Activated CD4-positive, alpha-beta T cell treated with anti-CD3 and anti-CD28 coated beads, Interleukin-2, amount 10 ng/mL, durations not matched to agents 7 days and 5 days (primary cell): ENCODE results near the gene SKAP2. TPM values are rescaled to one million over a fixed set of nuclear protein-coding genes. Genes with fewer than 3 reads are reported as not detected.

Experiments used
- CTCF ChIA-PET: fragments of 350-600 bp; sonication (Branson Sonifier 250); formaldehyde crosslinking; loops from one replicate; lab custom pipeline; 2021; ENCODE audit warnings: antibody characterized with exemption; lab: Charles Lee
- POLR2A ChIA-PET: fragments of 350-600 bp; sonication (Branson Sonifier 250); formaldehyde crosslinking; loops from one replicate; lab custom pipeline; 2021; ENCODE audit warnings: antibody characterized with exemption; lab: Charles Lee
- DNase-seq: peaks from one replicate; pipeline ENCODE4 v3.0.0-alpha.2; 2020
- H3K27ac Mint-ChIP-seq: one replicate; pipeline ENCODE4 v1.8.0; 2021; ENCODE audit warnings: mild to moderate bottlenecking, moderate library complexity, mixed read lengths
- H3K27me3 Mint-ChIP-seq: one replicate; pipeline ENCODE4 v1.8.0; 2021; ENCODE audit warnings: mixed read lengths
- H3K36me3 Mint-ChIP-seq: one replicate; pipeline ENCODE4 v1.8.0; 2021; ENCODE audit warnings: low read depth, mixed read lengths
- H3K4me1 Mint-ChIP-seq: one replicate; pipeline ENCODE4 v1.8.0; 2021; ENCODE audit warnings: mixed read lengths
- H3K4me3 Mint-ChIP-seq: one replicate; pipeline ENCODE4 v1.8.0; 2021; ENCODE audit warnings: mild to moderate bottlenecking, moderate library complexity, mixed read lengths
- H3K9me3 Mint-ChIP-seq: one replicate; pipeline ENCODE4 v1.8.0; 2021; ENCODE audit warnings: mixed read lengths
- total RNA-seq, 2 experiments: library from RNA; stranded (reverse); gene quantifications; one replicate each; pipeline ENCODE4 v1.2.3, GENCODE V29; 2021

SKAP2 gene
- total RNA-seq, 2 experiments from 2014 or later: 5.3 to 6.3 TPM

- Mint-ChIP-seq H3K4me3 (no peak overlapping the region), H3K4me1 (no peaks in the 10 kb centered on the region), H3K36me3 (no peaks in the 10 kb centered on the region), H3K27ac (no peak overlapping the region), H3K9me3 (no peaks in the 10 kb centered on the region), H3K27me3 (peaks cover 15% of the 10 kb centered on the region)
- ChIA-PET CTCF (no interaction called here), POLR2A (no interaction called here)
- DNase-seq: no peak
Observed at GRCh38 chr7:26646336-26647048, 217.9 kb downstream of the SKAP2 start.

- no peak overlapping the region for H3K4me3 Mint-ChIP-seq
Observed at GRCh38 chr7:26645121-26645520, 219.3 kb downstream of the SKAP2 start.

GRCh38 chr7:26642416-26642815, 222.0 kb downstream of the SKAP2 start:
- no peaks in the 10 kb centered on the region for H3K36me3 Mint-ChIP-seq
- H3K4me1 Mint-ChIP-seq: no peaks in the 10 kb centered on the region
- ChIA-PET POLR2A (no interaction called here), CTCF (no interaction called here)
- H3K27me3 Mint-ChIP-seq: peaks cover 6% of the 10 kb centered on the region
- DNase-seq: no peak
- no peaks in the 10 kb centered on the region for H3K9me3 Mint-ChIP-seq
- H3K4me3 Mint-ChIP-seq: no peak overlapping the region
- no peak overlapping the region for H3K27ac Mint-ChIP-seq

More at GRCh38 chr7:26645121-26645520, 219.3 kb downstream of the SKAP2 start:
- Mint-ChIP-seq H3K4me1 (no peaks in the 10 kb centered on the region), H3K27ac (no peak overlapping the region), H3K36me3 (no peaks in the 10 kb centered on the region), H3K27me3 (peaks cover 16% of the 10 kb centered on the region), H3K9me3 (no peaks in the 10 kb centered on the region)
- no peak for DNase-seq
- ChIA-PET CTCF (no interaction called here), POLR2A (no interaction called here)

- peaks cover 5% of the 10 kb centered on the region for H3K4me1 Mint-ChIP-seq
- H3K9me3 Mint-ChIP-seq: peaks cover under 1% of the 10 kb centered on the region
- DNase-seq: no peak
- H3K27ac Mint-ChIP-seq: no peak overlapping the region
- ChIA-PET POLR2A (no interaction called here), CTCF (no interaction called here)
- peaks cover 25% of the 10 kb centered on the region for H3K27me3 Mint-ChIP-seq
- no peak overlapping the region for H3K4me3 Mint-ChIP-seq
- peaks cover 2% of the 10 kb centered on the region for H3K36me3 Mint-ChIP-seq
Observed at GRCh38 chr7:26639695-26640094, 224.7 kb downstream of the SKAP2 start.

GRCh38 chr7:26639111-26639510, 225.3 kb downstream of the SKAP2 start:
- ChIA-PET CTCF (no interaction called here), POLR2A (no interaction called here)
- no peak for DNase-seq
- Mint-ChIP-seq H3K27me3 (peaks cover 27% of the 10 kb centered on the region), H3K4me1 (peaks cover 11% of the 10 kb centered on the region), H3K4me3 (no peak overlapping the region), H3K27ac (no peak overlapping the region), H3K36me3 (peaks cover 8% of the 10 kb centered on the region), H3K9me3 (peaks cover 2% of the 10 kb centered on the region)

- Mint-ChIP-seq H3K27ac (no peak overlapping the region), H3K4me1 (peaks cover 21% of the 10 kb centered on the region), H3K27me3 (peaks cover 27% of the 10 kb centered on the region), H3K36me3 (peaks cover 14% of the 10 kb centered on the region), H3K4me3 (no peak overlapping the region), H3K9me3 (peaks cover 4% of the 10 kb centered on the region)
- ChIA-PET POLR2A (no interaction called here), CTCF (no interaction called here)
- DNase-seq: no peak
Observed at GRCh38 chr7:26638140-26638539, 226.2 kb downstream of the SKAP2 start.

GRCh38 chr7:26637610-26638009, 226.8 kb downstream of the SKAP2 start:
- no peak overlapping the region for H3K4me3 Mint-ChIP-seq
- H3K9me3 Mint-ChIP-seq: peaks cover 4% of the 10 kb centered on the region
- CTCF ChIA-PET: no interaction called here
- H3K27ac Mint-ChIP-seq: no peak overlapping the region
- H3K4me1 Mint-ChIP-seq: peaks cover 21% of the 10 kb centered on the region
- peaks cover 27% of the 10 kb centered on the region for H3K27me3 Mint-ChIP-seq
- no peak for DNase-seq
- POLR2A ChIA-PET: no interaction called here
- H3K36me3 Mint-ChIP-seq: peaks cover 14% of the 10 kb centered on the region

- ChIA-PET CTCF (no interaction called here), POLR2A (no interaction called here)
- H3K27ac Mint-ChIP-seq: no peak overlapping the region
- H3K9me3 Mint-ChIP-seq: peaks cover 4% of the 10 kb centered on the region
- H3K4me1 Mint-ChIP-seq: peaks cover 23% of the 10 kb centered on the region
- H3K27me3 Mint-ChIP-seq: peaks cover 27% of the 10 kb centered on the region
- peaks cover 14% of the 10 kb centered on the region for H3K36me3 Mint-ChIP-seq
- no peak for DNase-seq
- no peak overlapping the region for H3K4me3 Mint-ChIP-seq
Observed at GRCh38 chr7:26636808-26637207, 227.6 kb downstream of the SKAP2 start.

- POLR2A ChIA-PET: no interaction called here
- peaks cover 28% of the 10 kb centered on the region for H3K27me3 Mint-ChIP-seq
- H3K4me1 Mint-ChIP-seq: peaks cover 34% of the 10 kb centered on the region
- no peak overlapping the region for H3K4me3 Mint-ChIP-seq
- H3K27ac Mint-ChIP-seq: peak overlapping the region; percentile 73
- peaks cover 14% of the 10 kb centered on the region for H3K36me3 Mint-ChIP-seq
- H3K9me3 Mint-ChIP-seq: peaks cover 4% of the 10 kb centered on the region
- CTCF ChIA-PET: no interaction called here
- peak; percentile 38 for DNase-seq
Observed at GRCh38 chr7:26633557-26633956, 230.8 kb downstream of the SKAP2 start.

- Mint-ChIP-seq H3K27me3 (peaks cover 20% of the 10 kb centered on the region), H3K36me3 (peaks cover 14% of the 10 kb centered on the region), H3K9me3 (peaks cover 4% of the 10 kb centered on the region), H3K27ac (peak overlapping the region; percentile 2), H3K4me3 (no peak overlapping the region), H3K4me1 (peaks cover 34% of the 10 kb centered on the region)
- ChIA-PET POLR2A (no interaction called here), CTCF (no interaction called here)
- DNase-seq: no peak
Observed at GRCh38 chr7:26631601-26632000, 232.8 kb downstream of the SKAP2 start.

- H3K4me3 Mint-ChIP-seq: no peak overlapping the region
- no peak for DNase-seq
- ChIA-PET CTCF (no interaction called here), POLR2A (no interaction called here)
- H3K4me1 Mint-ChIP-seq: peaks cover 34% of the 10 kb centered on the region
- peak overlapping the region; percentile 2 for H3K27ac Mint-ChIP-seq
- peaks cover 14% of the 10 kb centered on the region for H3K36me3 Mint-ChIP-seq
- H3K27me3 Mint-ChIP-seq: peaks cover 15% of the 10 kb centered on the region
- peaks cover 4% of the 10 kb centered on the region for H3K9me3 Mint-ChIP-seq
Observed at GRCh38 chr7:26630941-26631580, 233.3 kb downstream of the SKAP2 start.

GRCh38 chr7:26630361-26630760, 234.0 kb downstream of the SKAP2 start:
- no peak for DNase-seq
- Mint-ChIP-seq H3K27me3 (peaks cover 8% of the 10 kb centered on the region), H3K9me3 (peaks cover 4% of the 10 kb centered on the region), H3K27ac (no peak overlapping the region), H3K36me3 (peaks cover 14% of the 10 kb centered on the region), H3K4me1 (peaks cover 32% of the 10 kb centered on the region), H3K4me3 (no peak overlapping the region)
- ChIA-PET POLR2A (no interaction called here), CTCF (no interaction called here)

GRCh38 chr7:26629696-26630095, 234.7 kb downstream of the SKAP2 start:
- H3K27me3 Mint-ChIP-seq: peaks cover 10% of the 10 kb centered on the region
- no peak for DNase-seq
- ChIA-PET CTCF (no interaction called here), POLR2A (no interaction called here)
- peaks cover 29% of the 10 kb centered on the region for H3K4me1 Mint-ChIP-seq
- H3K36me3 Mint-ChIP-seq: peaks cover 12% of the 10 kb centered on the region
- peaks cover 3% of the 10 kb centered on the region for H3K9me3 Mint-ChIP-seq
- H3K4me3 Mint-ChIP-seq: no peak overlapping the region
- no peak overlapping the region for H3K27ac Mint-ChIP-seq
